Measurements from ENCODE around the gene ZSWIM5.
"Not testable (repeated sequence)": the region's sequence is repeated elsewhere in the genome, so short reads cannot be mapped to it uniquely, and the experiment has no call there.

GRCh38 chr1:45162041-45163035 lies 44.1 kb downstream of the ZSWIM5 start:
- TF ChIP-seq POLR2AphosphoS5 (IDR thresholded peaks at IDR 0.05; ENCODE audit: control insufficient read depth, insufficient read depth, low read depth, low read length); SRSF3 (IDR thresholded peaks at IDR 0.05; ENCODE audit: insufficient read depth, low read length); NFRKB (IDR thresholded peaks at IDR 0.05; ENCODE audit: low read depth); ZFX (CRISPR knock-in tag; IDR thresholded peaks at IDR 0.05); DDX20 (tag; IDR thresholded peaks at IDR 0.05; ENCODE audit: low read depth); BCL6 (CRISPR knock-in tag; IDR thresholded peaks at IDR 0.05); CTCF (IDR thresholded peaks at IDR 0.05 in 2 of 3, conservative IDR thresholded peaks at IDR 0.05 in 1 of 3; ENCODE audit: insufficient read depth in 2 of 3, low read depth in 1 of 3, low read length in 3 of 3); ZNF311 (CRISPR knock-in tag; IDR thresholded peaks at IDR 0.05); GATA2 (CRISPR knock-in tag; IDR thresholded peaks at IDR 0.05); CEBPG (CRISPR knock-in tag; IDR thresholded peaks at IDR 0.05); CEBPG (tag; conservative IDR thresholded peaks at IDR 0.05 in 1 of 2, IDR thresholded peaks at IDR 0.05 in 1 of 2); POU5F1 (IDR thresholded peaks at IDR 0.05; ENCODE audit: borderline replicate concordance, low read depth, low read length, partially characterized antibody); KLF16 (IDR thresholded peaks at IDR 0.05): not testable (repeated sequence)
- TF ChIP-seq, protein P1, sequence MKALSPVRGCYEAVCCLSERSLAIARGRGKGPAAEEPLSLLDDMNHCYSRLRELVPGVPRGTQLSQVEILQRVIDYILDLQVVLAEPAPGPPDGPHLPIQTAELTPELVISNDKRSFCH (CRISPR knock-in tag; IDR thresholded peaks at IDR 0.05), result not testable (repeated sequence)
- TF ChIP-seq, protein P1 (tag; IDR thresholded peaks at IDR 0.05), result not testable (repeated sequence)
